ENCODE measurements around the gene TSSK6.

DNA sequence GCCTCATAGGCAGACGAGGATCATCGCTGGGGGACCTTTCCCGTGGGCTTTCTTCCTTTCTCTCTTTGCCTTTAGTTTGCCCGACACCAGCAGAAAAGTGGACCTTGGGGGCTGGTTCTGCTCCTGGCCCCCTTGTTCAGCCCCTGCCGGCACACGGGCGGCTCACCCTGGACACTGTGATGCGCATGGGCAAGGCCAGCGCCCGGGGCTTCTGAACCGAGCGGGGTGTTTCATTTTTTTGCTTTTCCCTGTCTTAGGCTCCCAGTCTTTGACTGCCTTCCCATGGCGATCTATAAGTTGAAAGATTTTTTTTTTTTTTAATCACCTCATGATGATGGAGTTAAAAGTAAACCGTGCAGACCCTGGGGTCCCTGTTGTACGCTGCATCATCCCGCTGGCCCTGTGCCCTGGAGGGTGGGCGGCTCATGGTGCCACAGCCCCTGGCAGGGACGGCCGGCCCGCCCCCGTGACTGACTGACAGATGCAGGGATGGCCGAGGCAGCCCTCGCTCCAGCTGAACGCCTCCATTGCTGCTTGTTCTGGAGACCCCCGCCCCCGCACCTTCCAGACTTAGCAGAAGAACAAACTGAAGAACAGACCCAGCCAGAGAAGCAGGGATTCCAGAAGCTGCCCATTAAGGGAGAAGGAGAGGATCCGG is 9.6 kb downstream of the TSSK6 start:
- TF ChIP-seq, protein P1, sequence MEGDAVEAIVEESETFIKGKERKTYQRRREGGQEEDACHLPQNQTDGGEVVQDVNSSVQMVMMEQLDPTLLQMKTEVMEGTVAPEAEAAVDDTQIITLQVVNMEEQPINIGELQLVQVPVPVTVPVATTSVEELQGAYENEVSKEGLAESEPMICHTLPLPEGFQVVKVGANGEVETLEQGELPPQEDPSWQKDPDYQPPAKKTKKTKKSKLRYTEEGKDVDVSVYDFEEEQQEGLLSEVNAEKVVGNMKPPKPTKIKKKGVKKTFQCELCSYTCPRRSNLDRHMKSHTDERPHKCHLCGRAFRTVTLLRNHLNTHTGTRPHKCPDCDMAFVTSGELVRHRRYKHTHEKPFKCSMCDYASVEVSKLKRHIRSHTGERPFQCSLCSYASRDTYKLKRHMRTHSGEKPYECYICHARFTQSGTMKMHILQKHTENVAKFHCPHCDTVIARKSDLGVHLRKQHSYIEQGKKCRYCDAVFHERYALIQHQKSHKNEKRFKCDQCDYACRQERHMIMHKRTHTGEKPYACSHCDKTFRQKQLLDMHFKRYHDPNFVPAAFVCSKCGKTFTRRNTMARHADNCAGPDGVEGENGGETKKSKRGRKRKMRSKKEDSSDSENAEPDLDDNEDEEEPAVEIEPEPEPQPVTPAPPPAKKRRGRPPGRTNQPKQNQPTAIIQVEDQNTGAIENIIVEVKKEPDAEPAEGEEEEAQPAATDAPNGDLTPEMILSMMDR (optimal IDR thresholded peaks at IDR 0.05 in 1 of 3, IDR thresholded peaks at IDR 0.05 in 1 of 3, conservative IDR thresholded peaks at IDR 0.05 in 1 of 3; ENCODE audit: extremely low read depth in 1 of 3, insufficient read depth in 2 of 3, low read length in 3 of 3), result no peak
- TF ChIP-seq EZH2 (IDR thresholded peaks at IDR 0.05; ENCODE audit: low read length), result no peak
